ENCODE data around the gene ARID5B. TPM values are rescaled to one million over a fixed set of nuclear protein-coding genes. Genes with fewer than 3 reads are reported as not detected.

Gene ARID5B, protein sequence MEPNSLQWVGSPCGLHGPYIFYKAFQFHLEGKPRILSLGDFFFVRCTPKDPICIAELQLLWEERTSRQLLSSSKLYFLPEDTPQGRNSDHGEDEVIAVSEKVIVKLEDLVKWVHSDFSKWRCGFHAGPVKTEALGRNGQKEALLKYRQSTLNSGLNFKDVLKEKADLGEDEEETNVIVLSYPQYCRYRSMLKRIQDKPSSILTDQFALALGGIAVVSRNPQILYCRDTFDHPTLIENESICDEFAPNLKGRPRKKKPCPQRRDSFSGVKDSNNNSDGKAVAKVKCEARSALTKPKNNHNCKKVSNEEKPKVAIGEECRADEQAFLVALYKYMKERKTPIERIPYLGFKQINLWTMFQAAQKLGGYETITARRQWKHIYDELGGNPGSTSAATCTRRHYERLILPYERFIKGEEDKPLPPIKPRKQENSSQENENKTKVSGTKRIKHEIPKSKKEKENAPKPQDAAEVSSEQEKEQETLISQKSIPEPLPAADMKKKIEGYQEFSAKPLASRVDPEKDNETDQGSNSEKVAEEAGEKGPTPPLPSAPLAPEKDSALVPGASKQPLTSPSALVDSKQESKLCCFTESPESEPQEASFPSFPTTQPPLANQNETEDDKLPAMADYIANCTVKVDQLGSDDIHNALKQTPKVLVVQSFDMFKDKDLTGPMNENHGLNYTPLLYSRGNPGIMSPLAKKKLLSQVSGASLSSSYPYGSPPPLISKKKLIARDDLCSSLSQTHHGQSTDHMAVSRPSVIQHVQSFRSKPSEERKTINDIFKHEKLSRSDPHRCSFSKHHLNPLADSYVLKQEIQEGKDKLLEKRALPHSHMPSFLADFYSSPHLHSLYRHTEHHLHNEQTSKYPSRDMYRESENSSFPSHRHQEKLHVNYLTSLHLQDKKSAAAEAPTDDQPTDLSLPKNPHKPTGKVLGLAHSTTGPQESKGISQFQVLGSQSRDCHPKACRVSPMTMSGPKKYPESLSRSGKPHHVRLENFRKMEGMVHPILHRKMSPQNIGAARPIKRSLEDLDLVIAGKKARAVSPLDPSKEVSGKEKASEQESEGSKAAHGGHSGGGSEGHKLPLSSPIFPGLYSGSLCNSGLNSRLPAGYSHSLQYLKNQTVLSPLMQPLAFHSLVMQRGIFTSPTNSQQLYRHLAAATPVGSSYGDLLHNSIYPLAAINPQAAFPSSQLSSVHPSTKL
- 42.7 TPM for total RNA-seq

DNA sequence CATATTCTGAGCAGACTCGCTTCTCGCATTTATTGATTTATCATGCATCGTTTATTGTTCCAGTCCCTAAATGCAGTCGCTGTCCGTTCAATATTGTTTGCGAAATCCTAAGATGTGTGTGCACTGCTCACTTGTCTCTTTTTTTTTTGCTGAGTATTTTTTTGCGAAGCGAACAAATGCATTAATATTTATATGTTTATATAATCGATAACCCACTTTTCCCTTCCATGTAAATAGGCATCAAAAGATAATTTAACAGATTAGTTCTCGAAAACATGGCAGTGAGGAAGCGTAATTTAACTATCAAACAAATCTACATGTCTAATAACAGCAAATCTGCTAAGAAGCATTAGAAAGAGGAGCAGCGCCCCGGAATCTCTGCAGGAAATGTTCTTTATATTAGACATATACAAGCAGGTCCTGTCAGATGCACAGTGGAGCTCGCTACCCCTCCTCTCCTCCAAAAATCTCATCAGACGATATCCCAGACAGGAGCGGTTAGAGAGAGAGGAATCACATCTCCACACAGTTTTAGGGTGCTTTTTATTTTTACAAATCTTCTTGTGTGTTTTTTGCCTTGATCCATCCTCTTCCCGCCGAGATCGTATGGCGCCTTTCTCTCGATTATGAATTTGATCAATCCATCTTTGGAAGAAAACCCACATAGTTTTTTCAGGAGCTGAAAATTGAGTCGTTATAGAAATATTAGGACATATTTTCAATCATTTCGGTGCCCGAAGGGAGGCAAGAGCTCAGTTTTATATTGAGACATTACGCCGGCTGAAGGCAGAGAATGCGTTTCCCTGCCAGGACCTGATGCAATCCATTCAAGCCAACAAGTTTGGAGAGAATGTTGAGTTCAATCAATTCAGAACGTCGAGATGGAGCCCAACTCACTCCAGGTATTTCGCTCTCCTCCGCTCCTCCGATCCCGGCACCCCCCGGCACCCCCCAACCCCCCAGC lies at the start of gene ARID5B:
Gene ARID5B, plus strand, starts transcription at position 871 of the 964 bp plus-strand sequence. Its CDS starts 11 bp downstream, at position 882.

Other genes with a start within 250 kb of the ARID5B start
- gene CABCOCO1, start 238.8 kb upstream of the ARID5B start, total RNA-seq, result 2.5 TPM